Activated CD8-positive, alpha-beta memory T cell treated with anti-CD3 and anti-CD28 coated beads, Interleukin-2, amount 50 U/mL, for 4 hours (primary cell): ENCODE results near the gene HDAC10.
"Not testable (repeated sequence)": the region's sequence is repeated elsewhere in the genome, so short reads cannot be mapped to it uniquely, and the experiment has no call there.

Source experiments
- DNase-seq: peaks from one replicate; pipeline ENCODE4 v3.0.0-alpha.2; 2020

Gene HDAC10

DNA sequence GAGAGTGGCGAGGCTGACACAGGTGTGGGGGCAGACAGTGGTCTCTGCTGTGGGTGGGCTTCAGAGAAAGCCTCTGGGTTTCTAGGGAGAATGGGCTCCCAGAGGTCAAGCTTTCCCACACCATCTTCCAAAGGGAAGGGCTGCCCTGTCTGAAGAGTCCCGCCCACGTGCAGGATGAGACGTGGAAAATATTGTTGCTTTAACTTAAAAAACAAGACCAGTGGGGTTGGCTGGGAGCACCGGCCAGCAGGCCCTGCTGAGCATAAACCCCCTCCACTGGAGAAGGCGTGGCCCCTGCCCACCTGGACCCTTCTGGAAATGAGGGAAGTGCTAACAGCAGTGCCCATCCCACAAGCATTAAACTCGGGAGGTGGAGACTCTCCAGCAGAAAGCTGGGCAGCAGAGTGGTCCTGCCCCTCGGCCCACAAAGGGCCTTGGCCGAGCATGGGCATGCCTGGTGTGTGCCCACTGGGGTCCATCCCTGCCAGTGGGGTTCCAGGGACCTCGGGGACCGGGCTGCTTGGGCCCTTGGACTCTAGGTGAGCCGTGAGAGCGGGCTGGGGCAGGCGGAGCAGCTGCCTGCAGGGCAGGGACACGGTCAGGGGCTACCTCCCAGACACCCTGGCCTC, 34.9 kb downstream of the HDAC10 start:
- DNase-seq = no peak

DNA sequence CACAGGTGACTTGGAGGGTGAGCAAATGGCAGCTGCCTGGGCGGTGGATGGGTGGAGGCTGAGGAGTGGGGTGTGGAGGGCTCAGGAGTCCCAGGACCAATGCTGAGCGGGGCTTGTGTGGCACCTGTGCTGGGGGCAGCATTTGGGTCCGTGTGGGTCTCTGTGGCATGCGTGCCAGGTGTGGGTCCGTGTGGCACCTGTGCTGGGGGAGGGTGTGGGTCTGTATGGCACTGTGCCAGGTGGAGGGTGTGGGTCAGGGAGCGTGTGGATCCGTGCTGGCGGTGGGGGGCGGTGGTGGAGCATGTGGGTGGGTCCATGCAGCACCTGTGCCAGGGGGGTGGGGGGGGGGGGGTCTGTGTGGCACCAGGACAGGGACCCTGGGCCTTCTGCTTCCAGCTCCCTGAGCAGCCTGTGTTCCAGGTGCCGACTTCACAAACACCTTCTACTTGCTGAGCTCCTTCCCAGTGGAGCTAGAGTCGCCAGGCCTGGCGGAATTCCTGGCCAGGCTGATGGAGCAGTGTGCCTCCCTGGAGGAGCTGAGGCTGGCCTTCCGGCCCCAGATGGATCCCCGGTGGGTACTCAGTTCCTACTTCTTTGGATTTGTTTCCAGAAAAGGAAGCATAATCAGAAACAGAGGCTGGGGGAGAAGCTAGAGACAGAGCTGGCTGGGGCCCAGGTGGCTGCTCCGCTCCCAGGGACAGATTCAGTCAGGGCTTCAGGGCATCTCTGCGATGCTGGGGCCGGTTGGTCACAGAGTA, 35.6 kb downstream of the HDAC10 start:
- no peak for DNase-seq

- DNase-seq = no peak
These were observed 37.8 kb downstream of the HDAC10 start for GRCh38 chr22:50213263-50213662.

DNA sequence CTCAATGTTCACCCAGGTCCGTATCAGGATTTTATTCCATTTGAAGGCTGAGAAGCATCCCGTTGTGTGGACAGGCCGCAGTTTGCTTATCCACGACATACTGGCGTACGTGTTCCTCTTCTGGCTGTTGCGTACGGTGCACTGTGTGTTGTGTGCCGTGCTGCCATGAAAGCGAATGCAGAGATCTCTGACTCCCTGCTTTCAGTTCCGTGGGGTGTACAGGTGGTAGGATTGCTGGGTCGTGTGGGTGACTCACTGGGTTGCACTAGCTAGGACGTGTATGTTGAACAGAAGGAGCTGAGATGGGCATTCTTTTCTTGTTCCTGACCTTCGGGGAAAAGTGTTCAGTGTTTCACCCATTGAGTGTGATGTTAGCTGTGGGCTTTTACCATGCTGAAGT, 39.9 kb downstream of the HDAC10 start:
- DNase-seq = no peak

DNA sequence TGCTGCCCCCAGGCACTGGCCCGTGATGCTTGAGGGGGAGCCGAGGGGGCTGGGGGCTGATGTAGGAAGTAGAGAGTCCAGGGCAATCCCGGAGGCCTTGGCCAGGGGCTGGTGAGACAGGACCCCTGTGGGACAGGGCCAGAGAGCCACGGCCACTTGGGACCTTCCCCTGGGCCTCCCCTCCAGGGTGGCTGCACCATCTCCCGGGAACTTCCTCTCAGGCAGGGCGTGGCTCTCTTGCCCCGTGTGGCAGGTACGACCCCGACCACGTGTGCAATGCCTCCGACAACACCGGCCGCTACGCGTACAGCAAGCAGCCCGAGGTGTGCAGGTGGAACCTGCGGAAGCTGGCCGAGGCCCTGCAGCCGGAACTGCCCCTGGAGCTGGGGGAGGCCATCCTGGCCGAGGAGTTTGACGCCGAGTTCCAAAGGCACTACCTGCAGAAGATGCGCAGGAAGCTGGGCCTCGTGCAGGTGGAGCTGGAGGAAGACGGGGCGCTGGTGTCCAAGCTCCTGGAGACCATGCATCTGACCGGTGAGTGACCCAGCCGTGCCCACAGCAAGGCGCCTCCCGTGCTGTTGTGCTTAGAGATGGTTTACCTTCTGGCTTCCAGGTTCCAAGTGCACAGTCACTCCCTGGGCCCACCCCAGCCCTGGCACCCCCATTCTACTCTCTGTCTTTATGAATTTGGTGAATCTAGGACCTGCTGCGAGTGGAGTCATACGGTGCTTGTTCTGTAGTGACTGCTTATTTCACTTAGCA, 40.5 kb downstream of the HDAC10 start:
- DNase-seq = peak; percentile 18

DNA sequence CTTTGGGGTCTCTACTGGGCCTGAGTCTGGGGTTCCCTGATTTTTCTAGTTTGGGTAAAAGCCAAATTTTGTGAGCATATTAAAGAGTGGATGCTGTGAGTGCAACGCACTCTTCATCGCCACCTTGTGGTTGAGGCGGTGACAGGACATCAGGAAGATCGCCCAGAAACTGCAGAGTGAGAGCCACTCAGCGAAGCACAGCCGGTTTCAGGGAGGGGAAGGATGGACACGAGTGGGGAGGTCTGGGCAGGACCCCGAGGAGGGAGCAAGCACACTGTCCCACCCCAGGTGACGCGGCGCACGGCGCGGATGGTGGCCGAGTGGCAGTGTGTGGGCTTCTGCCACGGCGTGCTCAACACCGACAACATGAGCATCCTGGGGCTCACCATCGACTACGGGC, 41.2 kb downstream of the HDAC10 start:
- DNase-seq = peak; percentile 72

GRCh38 chr22:50208939-50209892, 41.8 kb downstream of the HDAC10 start:
- peak; percentile 16 for DNase-seq

DNA sequence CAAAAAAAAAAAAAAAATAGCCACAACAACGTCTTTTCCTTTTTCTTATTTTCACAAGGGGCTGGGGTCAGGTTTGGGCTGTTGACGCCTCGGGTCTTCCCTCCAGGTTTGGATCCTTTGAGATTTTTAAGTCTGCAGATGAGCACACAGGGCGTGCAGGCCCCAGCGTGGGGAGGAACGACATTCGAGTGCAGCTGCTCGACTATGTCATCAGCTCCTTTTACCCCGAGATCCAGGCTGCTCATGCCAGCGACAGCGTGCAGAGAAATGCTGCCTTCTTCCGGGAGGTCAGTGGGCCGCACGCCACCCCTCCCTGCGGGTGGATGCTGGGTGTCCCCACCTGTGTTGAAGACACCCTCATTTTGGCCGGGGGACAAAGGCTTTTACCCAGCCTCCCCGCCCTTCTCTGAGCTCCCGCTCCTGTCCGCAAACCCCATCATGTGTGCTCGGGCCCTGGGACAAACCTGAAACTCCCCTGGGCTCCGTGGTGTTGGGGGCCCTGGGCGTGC, 42.6 kb downstream of the HDAC10 start:
- no peak for DNase-seq

- no peak for DNase-seq
These were observed 43.5 kb downstream of the HDAC10 start for GRCh38 chr22:50207383-50208140.

DNA sequence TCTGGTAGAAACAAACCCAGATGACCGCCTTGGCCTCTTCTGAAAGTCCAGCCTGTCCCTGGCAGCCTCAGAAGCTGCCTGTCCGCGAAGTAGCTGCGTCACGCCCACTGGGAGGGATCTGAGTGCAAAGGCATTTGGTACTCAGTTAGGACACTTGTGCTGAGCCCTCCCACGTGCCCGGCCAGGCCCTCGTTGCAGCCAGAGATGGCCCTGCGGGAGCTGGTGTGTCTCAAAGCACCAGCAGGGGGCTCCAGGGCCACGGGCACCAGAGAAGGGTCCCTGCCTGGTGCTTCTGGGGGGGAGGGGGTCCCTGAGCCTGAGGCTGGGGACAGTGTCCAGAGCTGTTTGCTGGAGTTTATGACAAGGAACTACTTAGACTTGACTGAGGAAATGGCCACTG, 44.5 kb downstream of the HDAC10 start:
- DNase-seq = peak; percentile 16

DNA sequence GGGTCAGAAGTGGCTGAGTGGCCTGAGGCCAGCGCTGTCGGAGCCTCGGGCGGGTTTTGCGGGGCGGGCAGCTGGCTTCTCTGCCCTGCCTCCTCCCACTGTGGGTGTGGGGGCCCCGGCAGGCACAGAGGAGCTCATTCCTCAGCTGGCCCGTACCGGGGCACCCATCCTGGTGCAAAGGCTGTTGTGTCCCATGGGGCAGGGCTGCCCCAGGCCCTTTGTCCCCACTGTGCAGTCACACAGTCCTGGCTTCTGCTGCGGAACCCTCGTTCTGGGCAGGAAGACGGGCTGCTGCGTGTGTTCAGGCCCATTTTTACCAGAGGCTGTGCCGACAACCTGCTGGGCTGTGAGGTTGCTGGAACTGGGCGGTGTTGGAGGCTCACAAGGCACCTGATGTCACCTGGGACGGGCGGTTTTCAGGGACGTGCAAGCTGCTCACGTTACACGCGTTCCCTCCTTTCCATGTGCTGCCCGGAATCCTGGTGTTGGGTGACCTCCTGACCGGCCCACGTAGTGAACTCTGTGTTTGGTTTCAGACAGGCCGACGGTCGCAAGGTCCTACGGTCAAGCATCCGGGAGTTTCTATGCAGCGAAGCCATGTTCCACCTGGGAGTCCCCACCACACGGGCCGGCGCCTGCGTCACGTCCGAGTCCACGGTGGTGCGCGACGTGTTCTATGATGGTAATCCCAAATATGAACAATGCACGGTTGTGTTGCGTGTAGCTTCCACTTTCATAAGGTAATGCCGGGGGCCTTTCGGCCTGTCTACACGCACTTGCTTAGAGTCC, 45.1 kb downstream of the HDAC10 start:
- DNase-seq = no peak

GRCh38 chr22:50204998-50205397, 46.1 kb downstream of the HDAC10 start:
- not testable (repeated sequence) for DNase-seq

GRCh38 chr22:50204571-50204970, 46.5 kb downstream of the HDAC10 start:
- DNase-seq = no peak

DNA sequence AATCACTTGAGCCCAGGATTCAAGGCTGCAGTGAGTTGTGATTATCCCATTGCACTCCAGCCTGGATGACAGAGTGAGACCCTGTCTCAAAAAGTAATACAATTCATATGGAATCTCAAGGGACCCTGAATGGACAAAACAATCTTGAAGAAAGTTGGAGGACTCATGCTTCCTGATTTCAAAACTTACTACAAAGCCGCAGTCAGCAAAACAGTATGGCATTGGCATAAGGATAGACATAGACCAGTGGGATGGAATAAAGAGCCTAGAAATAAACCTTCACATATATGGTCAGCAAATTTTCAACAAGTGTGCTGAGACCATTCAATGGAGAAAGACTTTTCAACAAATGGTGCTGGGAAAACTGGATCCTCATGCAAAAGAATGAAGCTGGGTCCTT, 47.8 kb downstream of the HDAC10 start:
- DNase-seq = no peak

GRCh38 chr22:50202130-50202666, 48.9 kb downstream of the HDAC10 start:
- no peak for DNase-seq

DNA sequence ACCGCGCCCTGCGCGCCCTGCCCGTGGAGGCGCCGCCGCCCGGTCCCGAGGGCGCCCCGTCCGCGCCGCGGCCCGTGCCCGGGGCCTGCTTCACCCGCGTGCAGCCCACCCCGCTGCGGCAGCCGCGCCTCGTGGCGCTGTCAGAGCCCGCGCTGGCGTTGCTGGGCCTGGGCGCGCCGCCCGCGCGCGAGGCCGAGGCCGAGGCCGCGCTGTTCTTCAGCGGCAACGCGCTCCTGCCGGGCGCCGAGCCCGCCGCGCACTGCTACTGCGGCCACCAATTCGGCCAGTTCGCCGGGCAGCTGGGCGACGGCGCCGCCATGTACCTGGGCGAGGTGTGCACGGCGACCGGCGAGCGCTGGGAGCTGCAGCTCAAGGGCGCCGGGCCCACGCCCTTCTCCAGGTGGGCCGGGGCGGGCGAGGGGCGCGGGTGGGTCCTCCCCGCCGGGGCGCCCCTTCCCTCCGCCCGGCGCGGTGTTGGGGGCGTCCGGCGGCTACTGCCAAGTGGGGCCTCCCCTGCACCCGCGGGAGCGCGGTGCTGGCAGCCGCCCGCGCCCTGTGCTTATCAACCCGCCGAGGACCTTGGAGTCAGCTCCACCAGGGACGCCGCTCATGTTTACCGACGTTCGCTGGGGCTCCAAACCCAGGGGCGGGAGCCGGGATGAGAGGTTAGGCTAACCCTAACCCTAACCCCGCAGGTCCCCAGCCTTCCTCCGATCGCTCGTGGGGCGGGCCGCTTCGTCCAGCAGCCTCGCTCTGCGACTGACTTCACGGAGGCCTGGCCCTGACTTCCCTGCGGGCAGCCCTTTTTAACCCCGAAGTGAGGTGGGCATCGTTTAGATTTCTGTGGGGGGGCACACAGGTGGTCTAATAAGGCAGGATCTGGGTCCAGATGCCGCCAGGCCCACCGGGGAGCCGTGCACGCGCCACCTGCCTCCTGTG, 49.6 kb downstream of the HDAC10 start:
- no peak for DNase-seq

DNA sequence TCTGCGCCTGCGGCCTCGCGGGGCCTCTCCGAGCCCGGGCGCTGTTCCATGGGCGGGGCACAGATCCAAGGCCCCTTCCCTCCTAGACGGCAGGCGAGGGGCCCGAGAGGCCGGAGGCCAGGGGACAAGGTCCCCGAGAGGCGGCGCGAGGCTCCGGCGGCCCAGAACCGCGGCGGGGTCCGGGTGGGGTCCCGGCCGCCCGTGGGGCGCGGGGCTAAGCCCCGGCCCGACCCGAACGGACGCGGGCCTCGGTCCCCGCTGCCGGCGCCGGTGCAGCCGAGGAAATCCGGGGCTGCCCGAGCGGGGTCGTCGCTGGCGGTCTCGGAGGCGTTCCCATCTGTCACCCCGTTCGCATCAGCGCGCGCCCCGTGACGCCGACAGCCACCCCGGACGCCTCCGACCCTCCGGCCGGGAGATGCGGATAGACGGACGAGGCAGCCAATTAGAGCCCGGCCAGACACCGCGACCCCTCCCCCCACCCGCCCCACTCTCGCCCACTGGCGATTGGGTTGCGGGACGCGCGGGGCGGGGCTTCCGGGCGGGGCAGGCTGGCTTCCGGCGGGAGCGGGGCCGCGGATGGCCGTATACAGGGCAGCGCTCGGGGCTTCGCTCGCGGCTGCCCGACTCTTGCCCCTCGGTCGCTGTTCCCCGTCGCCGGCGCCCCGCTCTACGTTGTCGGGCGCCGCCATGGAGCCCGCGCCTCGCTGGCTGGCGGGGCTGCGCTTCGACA, 50.4 kb downstream of the HDAC10 start, which contains the start of gene SELENOO:
Gene SELENOO (plus strand): TSS at position 551 of the 730 bp plus-strand sequence. CDS start 26 bp downstream, at position 577.
- DNase-seq = peak; percentile 89

- DNase-seq = no peak
These were observed 51.1 kb downstream of the HDAC10 start for GRCh38 chr22:50199829-50200460.
